Lung (tissue), 12 donors: ENCODE results near the gene CDH26. TPM values are rescaled to one million over a fixed set of nuclear protein-coding genes. Genes with fewer than 3 reads are reported as not detected.

Source experiments
- ATAC-seq: fragments of 200-7000 bp; cut with Tn5 transposase; one replicate; pipeline ENCODE4 v1.9.1; 2020; ENCODE audit warnings: moderate number of reproducible peaks; ENCODE audit not compliant: insufficient read depth, low FRiP score
- DNase-seq, 3 donors: peaks; one replicate each; pipeline ENCODE4 v3.0.0-alpha.2; 2013 to 2017
- H3K27ac ChIP-seq, 2 donors: one replicate each; pipeline ENCODE4 v1.5.1; 2013; ENCODE audit warnings: mild to moderate bottlenecking in 2 of 2, moderate library complexity in 2 of 2, control low read depth in 1 of 2, inconsistent platforms in 1 of 2, low read depth in 1 of 2, low read length in 1 of 2
- H3K27me3 ChIP-seq, 3 donors: one replicate each; pipeline ENCODE4 v1.5.1; 2013; ENCODE audit warnings: low read length in 2 of 3; ENCODE audit not compliant: control insufficient read depth in 3 of 3, insufficient read depth in 3 of 3
- H3K36me3 ChIP-seq, 4 donors: one replicate each; pipeline ENCODE4 v1.5.1; 2013; ENCODE audit warnings: low read length in 4 of 4, mild to moderate bottlenecking in 1 of 4, moderate library complexity in 1 of 4; ENCODE audit not compliant: control insufficient read depth in 4 of 4, insufficient read depth in 4 of 4
- H3K4me1 ChIP-seq, 5 donors: one replicate each; pipeline ENCODE4 v1.5.1; 2013; ENCODE audit warnings: low read length in 5 of 5, mild to moderate bottlenecking in 2 of 5, moderate library complexity in 1 of 5; ENCODE audit not compliant: control insufficient read depth in 5 of 5, insufficient read depth in 5 of 5
- H3K4me3 ChIP-seq: one replicate; pipeline ENCODE4 v1.5.1; 2013; ENCODE audit warnings: mild to moderate bottlenecking, control low read depth, moderate library complexity
- H3K9ac ChIP-seq, 2 donors: one replicate each; pipeline ENCODE4 v1.5.1; 2013; ENCODE audit warnings: low read length in 2 of 2, control low read depth in 1 of 2; ENCODE audit not compliant: insufficient read depth in 1 of 2
- H3K9me3 ChIP-seq, 4 donors: one replicate each; pipeline ENCODE4 v1.5.1; 2013; ENCODE audit warnings: low read length in 3 of 4, mild to moderate bottlenecking in 1 of 4, moderate library complexity in 1 of 4; ENCODE audit not compliant: control insufficient read depth in 4 of 4, insufficient read depth in 3 of 4
- CTCF ChIP-seq: IDR thresholded peaks from 2 replicates; pipeline ENCODE4 v1.5.1; 2012; ENCODE audit warnings: mild to moderate bottlenecking; ENCODE audit errors: control extremely low read depth, extremely low read depth
- WGBS, 2 donors: extraction: QIAGEN DNeasy Blood & Tissue Kit; methylation state at CpG; one replicate each; pipeline ENCODE4 v1.1.7; 2013; 5-methylcytosine and 5-hydroxymethylcytosine counted together
- polyA plus RNA-seq, 2 donors: library from polyadenylated mRNA; stranded (reverse); fragments of 200-250 nt; gene quantifications; one replicate each; pipeline ENCODE4 v1.2.1, GENCODE V29; 2013
- total RNA-seq, 2 donors: library from RNA; depleted of rRNA in 1 of 2; stranded (reverse); fragments of >200 nt in 1 of 2; gene quantifications; one replicate each; pipeline ENCODE4 v1.2.1, GENCODE V29; 2014 to 2021
- donor health status: control.
- donor health status: control.
- donor health status: Bipolar disorder and iron deficiency.
- donor health status: healthy.
- donor health status: DM: yes; HTN: yes; CAD: no.

Gene CDH26
- total and polyA plus RNA-seq, 4 donors, result 5.7 to 11.3 (median 7.8) TPM

- Histone ChIP-seq H3K27me3 (no peaks in the 10 kb centered on the region), H3K9ac (no peak overlapping the region), H3K36me3 (no peaks in the 10 kb centered on the region), H3K4me1 (peaks cover 0 to 10% (median 0%) of the 10 kb centered on the region in 5 donors), H3K4me3 (no peak overlapping the region), H3K27ac (no peak overlapping the region), H3K9me3 (no peaks in the 10 kb centered on the region)
- no peak for TF ChIP-seq CTCF
- WGBS, 2 donors, result 50 to 61% methylated on average over 12 of the region's 12 CpGs
- ATAC-seq, result no peak
- DNase-seq, result peak in 2 of 3 donors; percentile 9 to 47
Measured at GRCh38 chr20:59972037-59972801, 14.0 kb downstream of the CDH26 start.

DNA sequence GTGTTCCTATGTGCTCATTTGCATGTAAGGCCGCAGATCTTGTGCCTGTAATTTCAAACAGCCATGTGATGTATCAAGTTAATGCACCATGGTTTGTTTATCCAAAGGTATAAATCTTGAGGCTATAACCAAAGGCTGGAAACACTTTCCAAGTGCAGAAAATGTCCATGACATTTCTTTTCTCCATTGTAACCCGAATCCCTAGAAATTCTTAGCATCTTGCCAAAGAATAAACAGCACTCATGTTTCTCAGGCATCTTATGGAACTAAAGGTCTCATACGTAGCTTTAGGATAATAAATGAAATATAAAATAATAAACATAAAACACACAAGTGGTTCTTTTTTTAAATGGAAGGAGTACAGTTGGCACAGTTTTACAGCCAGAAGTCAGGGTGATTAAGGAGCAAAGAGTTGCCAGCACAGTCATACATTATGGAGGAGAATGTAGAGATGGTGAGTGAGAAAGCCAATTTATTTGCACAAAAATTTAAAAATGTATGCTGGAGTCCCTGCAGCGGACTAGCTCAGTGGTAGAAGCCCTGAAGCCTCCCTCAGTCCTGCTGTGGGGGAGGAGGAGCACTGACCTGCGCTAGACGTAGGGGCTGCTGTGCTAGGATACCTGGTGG is 18.0 kb downstream of the CDH26 start:
- ATAC-seq (no peak), DNase-seq (peak in 2 of 3 donors; percentile 39 to 52)
- no peak for TF ChIP-seq CTCF
- 84 to 91% methylated on average over 6 of the region's 6 CpGs for WGBS, 2 donors
- Histone ChIP-seq H3K4me1 (peaks cover 0 to 10% (median 0%) of the 10 kb centered on the region in 5 donors), H3K36me3 (no peaks in the 10 kb centered on the region), H3K9me3 (no peaks in the 10 kb centered on the region), H3K27ac (no peak overlapping the region), H3K4me3 (no peak overlapping the region), H3K9ac (no peak overlapping the region), H3K27me3 (no peaks in the 10 kb centered on the region)

DNA sequence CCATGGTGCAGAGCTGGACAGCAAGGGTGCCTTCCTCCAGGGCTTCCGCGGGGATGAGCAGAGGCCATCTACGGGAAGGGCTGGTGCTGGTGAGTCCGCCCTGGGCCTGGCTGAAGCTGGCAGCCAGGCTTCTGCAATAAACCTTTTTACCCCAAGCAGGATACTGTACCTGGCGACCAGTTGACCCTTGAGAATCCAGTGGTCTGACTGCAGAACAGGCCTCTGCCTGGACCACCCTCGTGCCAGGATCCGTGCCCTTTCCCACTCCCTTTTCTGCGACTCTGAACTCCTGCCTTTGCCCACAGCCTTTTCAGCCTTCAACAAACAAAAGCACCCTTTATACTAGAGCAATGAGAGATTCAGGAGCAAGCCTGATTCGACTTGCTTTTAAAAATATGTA is 18.9 kb downstream of the CDH26 start:
- Histone ChIP-seq H3K27ac (no peak overlapping the region), H3K27me3 (no peaks in the 10 kb centered on the region), H3K9me3 (no peaks in the 10 kb centered on the region), H3K4me1 (peaks cover 0 to 10% (median 0%) of the 10 kb centered on the region in 5 donors), H3K36me3 (no peaks in the 10 kb centered on the region), H3K9ac (no peak overlapping the region), H3K4me3 (no peak overlapping the region)
- TF ChIP-seq CTCF, result no peak
- no peak for ATAC-seq
- no peak for DNase-seq
- 90 to 95% methylated on average over 9 of the region's 9 CpGs for WGBS, 2 donors
